Activated CD4-positive, alpha-beta T cell treated with anti-CD3 and anti-CD28 coated beads for 36 hours (primary cell): ENCODE data around the gene DCAF5. TPM values are rescaled to one million over a fixed set of nuclear protein-coding genes. Genes with fewer than 3 reads are reported as not detected.
"Not testable (repeated sequence)": the region's sequence is repeated elsewhere in the genome, so short reads cannot be mapped to it uniquely, and the experiment has no call there.

ENCODE experiments used
- ATAC-seq: fragments of 200-7000 bp; cut with Tn5 transposase; one replicate; pipeline ENCODE4 v1.10.0; 2021; ENCODE audit warnings: mild to moderate bottlenecking, moderate library complexity
- CTCF ChIA-PET: fragments of 350-600 bp; sonication (Branson Sonifier 250); formaldehyde crosslinking; loops from one replicate; lab custom pipeline; 2021; ENCODE audit warnings: antibody characterized with exemption; lab: Charles Lee
- POLR2A ChIA-PET: fragments of 350-600 bp; sonication (Branson Sonifier 250); formaldehyde crosslinking; loops from one replicate; lab custom pipeline; 2021; ENCODE audit warnings: antibody characterized with exemption, inconsistent platforms; lab: Charles Lee
- DNase-seq: peaks from one replicate; pipeline ENCODE4 v3.0.0-alpha.2; 2020
- H3K27ac Mint-ChIP-seq: one replicate; pipeline ENCODE4 v1.8.0; 2021; ENCODE audit warnings: mixed read lengths
- H3K27me3 Mint-ChIP-seq: one replicate; pipeline ENCODE4 v1.8.0; 2021; ENCODE audit warnings: mixed read lengths
- H3K36me3 Mint-ChIP-seq: one replicate; pipeline ENCODE4 v1.8.0; 2021; ENCODE audit warnings: low read depth, mixed read lengths
- H3K4me1 Mint-ChIP-seq: one replicate; pipeline ENCODE4 v1.8.0; 2021; ENCODE audit warnings: mixed read lengths
- H3K4me3 Mint-ChIP-seq: one replicate; pipeline ENCODE4 v1.8.0; 2021; ENCODE audit warnings: mild to moderate bottlenecking, moderate library complexity, mixed read lengths
- H3K9me3 Mint-ChIP-seq: one replicate; pipeline ENCODE4 v1.8.0; 2021; ENCODE audit warnings: low read depth, mixed read lengths
- intact Hi-C, 2 experiments: fragments of 100-400 bp; cut with DNase I in 1 of 2; cut with micrococcal nuclease in 1 of 2; formaldehyde crosslinking; loops; one replicate each; pipeline versions ENCODE4 v1.14.2 to v1.15.1; 2022 to 2024; cut with DNase I, micrococcal nuclease
- total RNA-seq, 2 experiments: library from RNA; stranded (reverse); gene quantifications; one replicate each; pipeline ENCODE4 v1.2.3, GENCODE V29; 2021

DCAF5 gene
- total RNA-seq, 2 experiments from 2014 or later = 34.1 to 38.7 TPM

DNA sequence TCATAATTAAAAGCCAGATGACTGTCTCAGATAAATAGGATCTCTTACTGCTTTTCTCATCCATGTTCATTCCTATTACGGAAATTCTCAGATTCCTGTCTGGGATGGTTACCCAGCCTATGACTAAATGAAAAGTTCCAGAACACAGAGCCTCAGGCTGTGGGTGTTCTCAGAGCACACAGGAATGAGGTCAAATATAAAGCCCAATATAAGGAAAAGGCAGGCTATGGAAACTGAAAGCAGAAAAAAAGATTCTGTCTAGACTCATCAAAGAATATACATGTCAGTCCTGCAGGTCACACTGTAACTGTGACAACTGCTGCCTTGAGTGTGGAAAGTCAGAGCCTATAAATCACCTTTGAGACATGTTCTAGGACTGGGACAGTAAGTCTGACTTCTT, 64.3 kb downstream of the DCAF5 start:
- H3K4me1 Mint-ChIP-seq = peaks cover 14% of the 10 kb centered on the region
- peaks cover 14% of the 10 kb centered on the region for H3K36me3 Mint-ChIP-seq
- no peak overlapping the region for H3K27ac Mint-ChIP-seq
- no peak for DNase-seq
- ChIA-PET CTCF (interaction anchor here (1.0 to 4.3 kb wide), 3 partner anchors 15 to 226 kb away, joined by 3 to 40 read pairs (median 12); no protein-coding TSS in a partner anchor), POLR2A (no interaction called here)
- H3K27me3 Mint-ChIP-seq = no peaks in the 10 kb centered on the region
- intact Hi-C loops = no loop called here
- no peak for ATAC-seq
- H3K9me3 Mint-ChIP-seq = no peaks in the 10 kb centered on the region
- no peak overlapping the region for H3K4me3 Mint-ChIP-seq

DNA sequence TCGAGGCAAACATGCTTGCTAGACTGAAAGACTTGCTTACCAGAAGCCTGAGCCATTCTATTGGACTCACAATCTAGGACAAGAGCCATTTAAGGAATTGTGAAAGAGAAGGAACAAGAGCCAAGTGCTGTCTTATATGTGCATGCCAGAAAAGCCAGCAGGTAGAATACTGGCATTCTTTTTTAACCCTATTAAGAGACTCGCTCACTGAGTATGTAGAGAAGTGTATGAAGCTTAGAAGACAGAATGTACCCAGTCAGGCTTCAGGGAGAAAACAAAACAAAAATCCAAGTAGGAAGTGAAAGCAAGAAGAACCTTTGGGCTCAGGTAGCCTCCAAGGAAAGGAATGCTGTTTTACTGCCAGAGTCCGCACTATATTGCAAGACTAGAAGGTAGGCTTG, 65.9 kb downstream of the DCAF5 start:
- H3K4me3 Mint-ChIP-seq = no peak overlapping the region
- ATAC-seq = no peak
- H3K27ac Mint-ChIP-seq = no peak overlapping the region
- DNase-seq = no peak
- H3K4me1 Mint-ChIP-seq = peaks cover 11% of the 10 kb centered on the region
- H3K27me3 Mint-ChIP-seq = no peaks in the 10 kb centered on the region
- H3K36me3 Mint-ChIP-seq = peaks cover 17% of the 10 kb centered on the region
- ChIA-PET CTCF (no interaction called here), POLR2A (no interaction called here)
- no peaks in the 10 kb centered on the region for H3K9me3 Mint-ChIP-seq
- intact Hi-C loops = no loop called here

- ATAC-seq = no peak
- peaks cover 21% of the 10 kb centered on the region for H3K36me3 Mint-ChIP-seq
- intact Hi-C loops = no loop called here
- H3K27me3 Mint-ChIP-seq = no peaks in the 10 kb centered on the region
- H3K4me3 Mint-ChIP-seq = no peak overlapping the region
- no peak overlapping the region for H3K27ac Mint-ChIP-seq
- peaks cover 11% of the 10 kb centered on the region for H3K4me1 Mint-ChIP-seq
- no peak for DNase-seq
- ChIA-PET POLR2A (no interaction called here), CTCF (interaction anchor here (0.6 kb wide), 1 partner anchor 222 kb away, joined by 4 read pairs; no protein-coding TSS in a partner anchor)
- no peaks in the 10 kb centered on the region for H3K9me3 Mint-ChIP-seq
Measured at GRCh38 chr14:69086537-69086936, 66.4 kb downstream of the DCAF5 start.

DNA sequence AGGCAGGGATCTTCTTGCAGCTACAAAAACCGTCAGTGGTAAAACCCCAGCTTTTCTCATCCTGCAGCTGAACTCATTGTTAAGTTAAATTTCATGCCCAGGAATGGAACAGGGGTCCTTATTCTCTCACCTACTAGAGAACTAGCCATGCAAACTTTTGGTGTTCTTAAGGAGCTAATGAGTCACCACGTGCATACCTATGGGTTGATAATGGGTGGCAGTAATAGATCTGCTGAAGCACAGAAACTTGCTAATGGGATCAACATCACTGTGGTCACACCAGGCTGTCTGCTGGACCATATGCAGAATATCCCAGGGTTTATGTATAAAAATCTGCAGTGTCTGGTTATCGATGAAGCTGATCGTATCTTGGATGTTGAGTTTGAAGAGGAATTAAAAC, 68.9 kb downstream of the DCAF5 start:
- ATAC-seq = no peak
- Mint-ChIP-seq H3K27me3 (no peaks in the 10 kb centered on the region), H3K36me3 (peaks cover 16% of the 10 kb centered on the region), H3K27ac (no peak overlapping the region), H3K4me1 (peaks cover 16% of the 10 kb centered on the region), H3K9me3 (no peaks in the 10 kb centered on the region), H3K4me3 (no peak overlapping the region)
- DNase-seq = no peak
- ChIA-PET CTCF (interaction anchor here (0.6 to 1.3 kb wide), 4 partner anchors 16 to 172 kb away, joined by 3 to 4 read pairs (median 3); no protein-coding TSS in a partner anchor), POLR2A (no interaction called here)
- intact Hi-C loops = no loop called here

- DNase-seq (no peak), ATAC-seq (no peak)
- Mint-ChIP-seq H3K27ac (no peak overlapping the region), H3K27me3 (no peaks in the 10 kb centered on the region), H3K9me3 (no peaks in the 10 kb centered on the region), H3K36me3 (peaks cover 16% of the 10 kb centered on the region), H3K4me3 (no peak overlapping the region), H3K4me1 (peaks cover 10% of the 10 kb centered on the region)
- intact Hi-C loops = no loop called here
- ChIA-PET CTCF (interaction anchor here (0.7 to 1.5 kb wide), 4 partner anchors 17 to 172 kb away, joined by 3 to 5 read pairs (median 3); no protein-coding TSS in a partner anchor), POLR2A (no interaction called here)
Measured at GRCh38 chr14:69083181-69083580, 69.7 kb downstream of the DCAF5 start.

- no peak for DNase-seq
- Mint-ChIP-seq H3K9me3 (no peaks in the 10 kb centered on the region), H3K4me1 (peaks cover 10% of the 10 kb centered on the region), H3K36me3 (peaks cover 19% of the 10 kb centered on the region), H3K4me3 (no peak overlapping the region), H3K27ac (no peak overlapping the region), H3K27me3 (no peaks in the 10 kb centered on the region)
- ChIA-PET CTCF (interaction anchor here (0.9 kb wide), 1 partner anchor 23 kb away, joined by 3 read pairs; no protein-coding TSS in a partner anchor), POLR2A (no interaction called here)
- no peak for ATAC-seq
- intact Hi-C loops = no loop called here
Measured at GRCh38 chr14:69081271-69081670, 71.6 kb downstream of the DCAF5 start.

DNA sequence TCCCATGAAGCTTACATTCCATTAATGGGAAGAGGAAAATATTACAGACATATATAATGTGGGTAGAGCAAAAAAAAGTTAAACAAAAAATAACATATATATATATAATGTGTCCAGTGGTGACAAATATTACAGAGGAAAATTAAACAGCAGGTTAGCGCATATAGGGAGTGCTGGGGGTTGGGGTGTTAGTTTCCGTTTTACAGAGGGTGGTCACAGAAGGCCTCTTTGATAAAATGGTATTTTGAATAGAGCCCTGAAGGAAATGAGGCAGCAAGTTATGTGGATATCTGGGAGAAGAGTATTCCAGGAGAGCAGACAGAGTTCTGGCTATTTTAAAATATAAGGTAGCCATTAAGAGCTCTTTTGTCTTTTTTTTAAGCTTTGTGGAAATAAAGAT, 73.2 kb downstream of the DCAF5 start:
- H3K4me1 Mint-ChIP-seq = peaks cover 10% of the 10 kb centered on the region
- H3K9me3 Mint-ChIP-seq = no peaks in the 10 kb centered on the region
- no peak overlapping the region for H3K27ac Mint-ChIP-seq
- DNase-seq (no peak), ATAC-seq (no peak)
- intact Hi-C loops = no loop called here
- CTCF ChIA-PET = interaction anchor here (0.9 to 1.2 kb wide), 2 partner anchors 11 to 20 kb away, joined by 3 read pairs; no protein-coding TSS in a partner anchor
- peaks cover 17% of the 10 kb centered on the region for H3K36me3 Mint-ChIP-seq
- POLR2A ChIA-PET = no interaction called here
- no peaks in the 10 kb centered on the region for H3K27me3 Mint-ChIP-seq
- no peak overlapping the region for H3K4me3 Mint-ChIP-seq

DNA sequence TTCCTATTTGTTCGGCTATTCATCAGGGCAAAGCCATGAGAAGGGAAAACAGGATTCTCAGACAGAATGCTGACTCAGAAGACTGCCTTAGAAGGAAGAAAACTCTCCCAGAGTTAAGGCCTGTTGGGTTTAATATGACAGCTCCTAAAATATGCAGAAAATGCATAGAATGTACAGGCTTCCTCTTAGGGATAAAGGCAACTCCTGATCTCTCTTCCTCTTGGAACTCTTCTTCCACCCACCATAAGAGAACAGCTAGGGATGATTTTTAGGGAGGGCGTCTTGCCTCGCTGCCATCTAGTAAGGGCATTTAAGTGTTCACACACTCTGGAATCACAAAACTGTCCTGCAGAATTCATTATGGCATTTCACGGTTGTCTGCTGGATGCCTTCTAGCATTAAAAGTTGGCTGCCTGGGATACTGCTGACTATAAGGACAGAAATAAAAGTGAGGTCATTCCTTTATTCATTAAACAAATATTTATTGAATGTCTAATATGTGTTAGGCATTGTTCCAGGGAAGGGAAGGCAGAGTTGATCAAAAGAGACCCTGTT, 73.7 kb downstream of the DCAF5 start:
- ChIA-PET CTCF (interaction anchor here (0.7 to 0.9 kb wide), 2 partner anchors 11 to 15 kb away, joined by 3 read pairs; no protein-coding TSS in a partner anchor), POLR2A (no interaction called here)
- Mint-ChIP-seq H3K9me3 (no peaks in the 10 kb centered on the region), H3K36me3 (peaks cover 21% of the 10 kb centered on the region), H3K27me3 (no peaks in the 10 kb centered on the region), H3K4me1 (peaks cover 10% of the 10 kb centered on the region), H3K4me3 (no peak overlapping the region), H3K27ac (no peak overlapping the region)
- intact Hi-C loops = no loop called here
- no peak for ATAC-seq
- DNase-seq = no peak

GRCh38 chr14:69077841-69078240, 75.1 kb downstream of the DCAF5 start:
- intact Hi-C loops = no loop called here
- Mint-ChIP-seq H3K4me3 (no peak overlapping the region), H3K9me3 (no peaks in the 10 kb centered on the region), H3K4me1 (peaks cover 13% of the 10 kb centered on the region), H3K27me3 (no peaks in the 10 kb centered on the region), H3K36me3 (peaks cover 23% of the 10 kb centered on the region), H3K27ac (no peak overlapping the region)
- ATAC-seq (no peak), DNase-seq (no peak)
- POLR2A ChIA-PET = no interaction called here
- CTCF ChIA-PET = interaction anchor here (0.9 to 2.0 kb wide), 3 partner anchors 41 to 214 kb away, joined by 3 to 5 read pairs (median 3); no protein-coding TSS in a partner anchor

- H3K9me3 Mint-ChIP-seq, intact Hi-C loops, DNase-seq, ATAC-seq, H3K4me3 Mint-ChIP-seq, H3K27me3 Mint-ChIP-seq, H3K27ac Mint-ChIP-seq, POLR2A ChIA-PET: not testable (repeated sequence)
- Mint-ChIP-seq H3K36me3 (peaks cover 23% of the 10 kb centered on the region), H3K4me1 (peaks cover 19% of the 10 kb centered on the region)
- CTCF ChIA-PET = interaction anchor here (0.7 to 2.0 kb wide), 4 partner anchors 42 to 757 kb away, joined by 3 to 5 read pairs (median 3); no protein-coding TSS in a partner anchor
Measured at GRCh38 chr14:69077185-69077584, 75.7 kb downstream of the DCAF5 start.

- H3K27ac Mint-ChIP-seq = no peak overlapping the region
- ATAC-seq (no peak), DNase-seq (no peak)
- peaks cover 20% of the 10 kb centered on the region for H3K4me1 Mint-ChIP-seq
- no peak overlapping the region for H3K4me3 Mint-ChIP-seq
- H3K27me3 Mint-ChIP-seq = no peaks in the 10 kb centered on the region
- peaks cover 19% of the 10 kb centered on the region for H3K36me3 Mint-ChIP-seq
- ChIA-PET POLR2A (no interaction called here), CTCF (interaction anchor here (0.7 to 2.0 kb wide), 2 partner anchors 164 to 758 kb away, joined by 3 to 5 read pairs; no protein-coding TSS in a partner anchor)
- no peaks in the 10 kb centered on the region for H3K9me3 Mint-ChIP-seq
- intact Hi-C loops = no loop called here
Measured at GRCh38 chr14:69076341-69076740, 76.6 kb downstream of the DCAF5 start.

DNA sequence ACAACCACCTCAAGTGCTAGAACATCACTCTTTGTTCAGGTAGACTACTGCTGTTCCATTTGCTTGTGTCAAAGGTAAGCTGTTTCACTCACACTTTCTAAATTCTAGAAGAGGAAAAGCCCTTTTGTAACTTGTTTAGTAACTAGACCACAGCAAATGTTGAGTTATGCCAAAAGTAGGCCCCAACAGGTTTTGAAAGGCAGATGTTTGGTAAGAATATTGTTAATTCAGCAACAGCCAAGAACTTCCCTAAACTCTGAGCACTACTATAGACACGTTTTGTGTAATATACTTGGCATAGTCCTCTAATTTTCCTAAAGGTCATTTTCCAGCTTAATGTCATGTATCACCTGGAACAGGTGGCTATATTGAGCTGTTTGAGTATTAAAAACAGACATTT, 79.0 kb downstream of the DCAF5 start:
- POLR2A ChIA-PET = no interaction called here
- intact Hi-C loops = no loop called here
- no peak for ATAC-seq

More for the DNA sequence above, 79.0 kb downstream of the DCAF5 start:
- Mint-ChIP-seq H3K27ac (no peak overlapping the region), H3K9me3 (no peaks in the 10 kb centered on the region), H3K4me3 (no peak overlapping the region), H3K27me3 (no peaks in the 10 kb centered on the region), H3K36me3 (peaks cover 20% of the 10 kb centered on the region), H3K4me1 (peaks cover 17% of the 10 kb centered on the region)
- no peak for DNase-seq
- CTCF ChIA-PET = interaction anchor here (0.5 to 1.0 kb wide), 2 partner anchors 13 to 64 kb away, joined by 3 read pairs; no protein-coding TSS in a partner anchor
